Motor neuron (in vitro differentiated cells): ENCODE results near the gene NRBF2. TPM values are rescaled to one million over a fixed set of nuclear protein-coding genes. Genes with fewer than 3 reads are reported as not detected.
A peak's percentile ranks its signal among the peaks of the same experiment; 100 is the strongest.

ENCODE experiments used
- ATAC-seq, 8 experiments: fragments of 200-7000 bp; cut with Tn5 transposase; replicated peaks in 6 of 8; 2 replicates each; pipeline ENCODE4 v1.8.0; 2021; ENCODE audit warnings: mild to moderate bottlenecking in 8 of 8, moderate library complexity in 8 of 8
- H3K27ac ChIP-seq, 2 donors: fragments of 250-450 bp; sonication (Bioruptor Pico); 2 replicates each; pipeline ENCODE4 v1.9.0; 2021; ENCODE audit warnings: antibody characterized with exemption in 2 of 2, mild to moderate bottlenecking in 2 of 2, moderate library complexity in 1 of 2
- H3K4me1 ChIP-seq, 2 donors: fragments of 250-450 bp; sonication (Bioruptor Pico); replicated peaks in 1 of 2; 2 replicates each; pipeline ENCODE4 v1.6.1; 2021; ENCODE audit warnings: antibody characterized with exemption in 2 of 2, mild to moderate bottlenecking in 2 of 2, moderate library complexity in 1 of 2
- H3K4me3 ChIP-seq, 5 donors: fragments of 250-450 bp; sonication (Bioruptor Pico); 2 replicates each; pipeline ENCODE4 v1.9.0; 2021; ENCODE audit warnings: antibody characterized with exemption in 5 of 5, mild to moderate bottlenecking in 5 of 5, moderate library complexity in 4 of 5
- WGBS, 10 experiments: fragments of 450-650 bp; shearing (Covaris generic); methylation state at CpG; one replicate each; pipeline ENCODE4 v1.0.0; 2022; 5-methylcytosine and 5-hydroxymethylcytosine counted together
- in situ Hi-C, 9 experiments: fragments of 400-800 bp; cut with MboI; loops; one replicate each; pipeline ENCODE4 v1.15.0; 2021; ENCODE audit warnings: low sequenced_read_pairs in 9 of 9, low pct_unique_long_range_greater_than_20kb in 2 of 9; ENCODE audit not compliant: unreplicated experiment in 9 of 9
- total RNA-seq, 8 experiments: library from RNA; unstranded; fragments of 300-600 nt; gene quantifications; 2 replicates each; pipeline versions ENCODE4 v1.2.3 to v1.2.4, GENCODE V29; 2022

Gene NRBF2
- total RNA-seq, 8 experiments from 2014 or later: 13.0 to 27.9 (median 18.2) TPM

GRCh38 chr10:63173468-63174232, 40.5 kb downstream of the NRBF2 start:
- ATAC-seq: no peak
- no peak overlapping the region for H3K4me3 ChIP-seq
- WGBS, 10 experiments: 89 to 100% (median 100%) methylated on average over 1 of the region's 1 CpG; no CpG with 5 or more reads in 4 of the 10 experiments
- in situ Hi-C loops: loop anchor here in 1 of 9 experiments (25.0 kb wide), 1 partner anchor 539 kb away; no protein-coding TSS in a partner anchor
- H3K4me1 ChIP-seq: no peaks in the 10 kb centered on the region
- H3K27ac ChIP-seq: no peak overlapping the region

- Histone ChIP-seq H3K4me3 (no peak overlapping the region), H3K4me1 (no peaks in the 10 kb centered on the region), H3K27ac (no peak overlapping the region)
- in situ Hi-C loops: no loop called here
- no peak for ATAC-seq
- WGBS, 10 experiments: 80 to 100% (median 100%) methylated on average over 1 of the region's 1 CpG; no CpG with 5 or more reads in 2 of the 10 experiments
Measured at GRCh38 chr10:63175534-63175933, 42.4 kb downstream of the NRBF2 start.

- Histone ChIP-seq H3K4me1 (no peaks in the 10 kb centered on the region), H3K4me3 (no peak overlapping the region), H3K27ac (no peak overlapping the region)
- in situ Hi-C loops: no loop called here
- no peak for ATAC-seq
- 36 to 100% (median 86%) methylated on average over 1 of the region's 1 CpG; no CpG with 5 or more reads in 3 of the 10 experiments for WGBS, 10 experiments
Measured at GRCh38 chr10:63192826-63193225, 59.7 kb downstream of the NRBF2 start.

- ATAC-seq: peak in 1 of 8 experiments; percentile 42
- H3K4me3 ChIP-seq: no peak overlapping the region
- in situ Hi-C loops: no loop called here
- H3K4me1 ChIP-seq: no peaks in the 10 kb centered on the region
- no peak overlapping the region for H3K27ac ChIP-seq
- 59 to 100% (median 100%) methylated on average over 1 to 2 of the region's 2 CpGs; no CpG with 5 or more reads in 1 of the 10 experiments for WGBS, 10 experiments
Measured at GRCh38 chr10:63197344-63198092, 64.4 kb downstream of the NRBF2 start.

- in situ Hi-C loops: loop anchor here in 6 of 9 experiments (25.0 kb wide), 3 partner anchors 263 to 513 kb away; partner anchors contain the start of gene JMJD1C (in 1 of the 6)
- Histone ChIP-seq H3K4me3 (no peak overlapping the region), H3K27ac (no peak overlapping the region), H3K4me1 (peaks cover 0 to under 1% of the 10 kb centered on the region in 2 donors)
- ATAC-seq: no peak
- WGBS, 10 experiments: 73 to 100% (median 92%) methylated on average over 1 to 2 of the region's 2 CpGs; no CpG with 5 or more reads in 1 of the 10 experiments
Measured at GRCh38 chr10:63199716-63200115, 66.6 kb downstream of the NRBF2 start.

GRCh38 chr10:63200431-63200830, 67.3 kb downstream of the NRBF2 start:
- whole genome bisulfite sequencing, 10 experiments: 51 to 100% (median 60%) methylated on average over 2 to 6 of the region's 6 CpGs
- Histone ChIP-seq H3K27ac (no peak overlapping the region), H3K4me3 (no peak overlapping the region), H3K4me1 (peaks cover 0 to 4% of the 10 kb centered on the region in 2 donors)
- no peak for ATAC-seq
- in situ Hi-C loops: loop anchor here in 6 of 9 experiments (25.0 kb wide), 3 partner anchors 262 to 512 kb away; partner anchors contain the start of gene JMJD1C (in 1 of the 6)

- WGBS, 10 experiments: 0 to 10% (median 0%) methylated on average over 1 of the region's 1 CpG; no CpG with 5 or more reads in 1 of the 10 experiments
- Histone ChIP-seq H3K4me1 (peaks cover 0 to 4% of the 10 kb centered on the region in 2 donors), H3K4me3 (no peak overlapping the region), H3K27ac (no peak overlapping the region)
- in situ Hi-C loops: loop anchor here in 6 of 9 experiments (25.0 kb wide), 3 partner anchors 261 to 511 kb away; partner anchors contain the start of gene JMJD1C (in 1 of the 6)
- no peak for ATAC-seq
Measured at GRCh38 chr10:63201118-63201517, 68.0 kb downstream of the NRBF2 start.
